Caco-2 (cell line): ENCODE measurements around the gene HMCN2. TPM values are rescaled to one million over a fixed set of nuclear protein-coding genes. Genes with fewer than 3 reads are reported as not detected.

Experiments
- BruUV-seq: library from RNA; stranded (reverse); fragments of 400-500 nt; replicated peaks from 2 replicates; lab custom pipeline; 2021; lab: Mats Ljungman, UMichigan
- CTCF ChIA-PET: fragments of 300-600 bp; sonication (Branson Sonifier 250); formaldehyde crosslinking; loops from one replicate; lab custom pipeline; 2022; ENCODE audit warnings: antibody characterized with exemption; lab: Charles Lee
- POLR2A ChIA-PET: fragments of 300-600 bp; sonication (Branson Sonifier 250); formaldehyde crosslinking; loops from one replicate; lab custom pipeline; 2022; ENCODE audit warnings: antibody characterized with exemption; lab: Charles Lee
- DNase-seq, 2 experiments: peaks; one replicate each; pipeline versions ENCODE4 v3.0.0 to v3.0.0-alpha.2; 2020 to 2022
- H3K27me3 ChIP-seq: replicated peaks from 2 replicates; pipeline ENCODE4 v1.6.0; 2011; ENCODE audit warnings: low read length; ENCODE audit not compliant: control insufficient read depth, insufficient read depth
- H3K36me3 ChIP-seq: 2 replicates; pipeline ENCODE4 v1.5.1; 2011; ENCODE audit warnings: low read length; ENCODE audit not compliant: control insufficient read depth, insufficient read depth
- H3K4me1 ChIP-seq: fragments of 250-450 bp; sonication (Bioruptor Pico); 2 replicates; pipeline ENCODE4 v1.5.1; 2020; ENCODE audit warnings: mild to moderate bottlenecking
- H3K4me3 ChIP-seq: 2 replicates; pipeline ENCODE4 v1.5.1; 2011; ENCODE audit warnings: low read depth, mild to moderate bottlenecking, control low read depth, low read length
- H3K9me3 ChIP-seq: fragments of 250-450 bp; sonication (Bioruptor Pico); 2 replicates; pipeline ENCODE4 v1.5.1; 2020; ENCODE audit warnings: mild to moderate bottlenecking, moderate library complexity
- H3K27ac Mint-ChIP-seq: one replicate; pipeline ENCODE4 v1.8.0; 2022; ENCODE audit warnings: mixed read lengths; ENCODE audit not compliant: unreplicated experiment
- H3K27me3 Mint-ChIP-seq: one replicate; pipeline ENCODE4 v1.8.0; 2022; ENCODE audit warnings: mixed read lengths; ENCODE audit not compliant: insufficient read depth, unreplicated experiment
- H3K36me3 Mint-ChIP-seq: one replicate; pipeline ENCODE4 v1.8.0; 2022; ENCODE audit warnings: mild to moderate bottlenecking, mixed read lengths; ENCODE audit not compliant: insufficient read depth, unreplicated experiment
- H3K4me1 Mint-ChIP-seq: one replicate; pipeline ENCODE4 v1.8.0; 2022; ENCODE audit warnings: low read depth, mixed read lengths; ENCODE audit not compliant: unreplicated experiment
- H3K4me3 Mint-ChIP-seq: one replicate; pipeline ENCODE4 v1.8.0; 2022; ENCODE audit warnings: mild to moderate bottlenecking, moderate library complexity, mixed read lengths; ENCODE audit not compliant: unreplicated experiment
- H3K9me3 Mint-ChIP-seq: one replicate; pipeline ENCODE4 v1.8.0; 2022; ENCODE audit warnings: mixed read lengths; ENCODE audit not compliant: unreplicated experiment
- intact Hi-C: fragments of 100-400 bp; cut with micrococcal nuclease; formaldehyde crosslinking; loops from one replicate; pipeline ENCODE4 v1.10.0; 2022; ENCODE audit not compliant: unreplicated experiment
- total RNA-seq: library from RNA; stranded (reverse); gene quantifications from 2 replicates; pipeline ENCODE4 v1.2.3, GENCODE V29; 2022
- TF ChIP-seq, protein P1 (sequence below), 2 experiments: fragments of 200-600 bp in 1 of 2; IDR thresholded peaks; 1 replicate in 1 of 2; 2 replicates in 1 of 2; pipeline versions ENCODE4 v1.5.1 to v1.8.0; 2011 to 2022; ENCODE audit warnings: antibody characterized with exemption in 1 of 2, control low read depth in 1 of 2, inconsistent platforms in 1 of 2, low read depth in 1 of 2, low read length in 1 of 2, mild to moderate bottlenecking in 1 of 2, moderate library complexity in 1 of 2; ENCODE audit not compliant: insufficient read depth in 1 of 2, severe bottlenecking in 1 of 2, unreplicated experiment in 1 of 2

The HMCN2 gene
- total RNA-seq, 1 experiment from 2014 or later: 0.41 TPM

DNA sequence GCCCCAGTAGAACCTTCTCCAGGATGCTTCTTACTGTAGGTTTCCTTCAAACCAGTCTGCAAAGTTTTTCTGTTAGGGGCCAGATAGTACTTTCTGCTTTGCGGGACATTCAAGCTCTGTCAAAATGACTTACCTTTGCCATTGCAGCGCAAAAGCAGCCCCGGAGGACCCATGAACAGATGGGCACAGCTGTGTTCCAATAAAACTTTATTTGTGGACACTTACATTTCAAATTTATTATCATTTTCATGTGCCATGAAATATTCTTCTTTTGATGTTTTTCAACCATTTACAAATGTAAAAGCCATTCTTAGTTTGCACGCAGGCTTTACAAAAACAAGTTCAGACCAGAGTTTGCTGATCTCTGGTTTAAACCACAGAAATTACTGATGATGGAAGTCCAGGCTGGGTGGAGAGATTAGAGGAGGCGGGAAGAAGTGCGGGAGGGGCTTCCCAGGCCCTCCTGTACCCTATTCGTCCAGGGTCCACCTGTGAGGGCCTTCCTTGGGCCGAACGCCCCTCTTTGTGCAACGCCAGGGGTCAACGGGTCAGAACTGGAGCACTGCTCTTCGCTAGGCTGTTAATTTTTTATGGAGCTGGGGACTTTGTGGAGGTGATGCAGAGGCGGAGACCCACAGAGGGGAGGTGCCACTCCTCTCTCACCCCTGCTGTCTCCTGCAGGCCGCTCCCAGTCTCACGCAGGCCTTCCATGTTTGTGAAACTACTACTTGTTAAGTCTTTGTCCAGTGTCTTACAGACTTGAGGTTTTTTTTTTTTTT is 171.6 kb downstream of the HMCN2 start:
- Mint-ChIP-seq H3K27me3 (no peaks in the 10 kb centered on the region), H3K9me3 (peaks cover 10% of the 10 kb centered on the region), H3K36me3 (no peaks in the 10 kb centered on the region), H3K27ac (no peak overlapping the region), H3K4me3 (no peak overlapping the region), H3K4me1 (no peaks in the 10 kb centered on the region)
- no peaks in the 10 kb centered on the region for H3K36me3 ChIP-seq
- peak in 1 of 2 experiments; percentile 41 for DNase-seq
- CTCF ChIA-PET: interaction anchor here (0.6 kb wide), 1 partner anchor 386 kb away, joined by 4 read pairs; no protein-coding TSS in a partner anchor
- peaks cover 13% of the 10 kb centered on the region for H3K4me1 ChIP-seq
- no TSS peak for BruUV-seq
- intact Hi-C loops: no loop called here
- POLR2A ChIA-PET: interaction anchor here (1.8 kb wide), 1 partner anchor 10 kb away, joined by 4 read pairs; no protein-coding TSS in a partner anchor
- H3K4me3 ChIP-seq: no peak overlapping the region
- peaks cover 5% of the 10 kb centered on the region for H3K9me3 ChIP-seq
- TF ChIP-seq, protein P1, sequence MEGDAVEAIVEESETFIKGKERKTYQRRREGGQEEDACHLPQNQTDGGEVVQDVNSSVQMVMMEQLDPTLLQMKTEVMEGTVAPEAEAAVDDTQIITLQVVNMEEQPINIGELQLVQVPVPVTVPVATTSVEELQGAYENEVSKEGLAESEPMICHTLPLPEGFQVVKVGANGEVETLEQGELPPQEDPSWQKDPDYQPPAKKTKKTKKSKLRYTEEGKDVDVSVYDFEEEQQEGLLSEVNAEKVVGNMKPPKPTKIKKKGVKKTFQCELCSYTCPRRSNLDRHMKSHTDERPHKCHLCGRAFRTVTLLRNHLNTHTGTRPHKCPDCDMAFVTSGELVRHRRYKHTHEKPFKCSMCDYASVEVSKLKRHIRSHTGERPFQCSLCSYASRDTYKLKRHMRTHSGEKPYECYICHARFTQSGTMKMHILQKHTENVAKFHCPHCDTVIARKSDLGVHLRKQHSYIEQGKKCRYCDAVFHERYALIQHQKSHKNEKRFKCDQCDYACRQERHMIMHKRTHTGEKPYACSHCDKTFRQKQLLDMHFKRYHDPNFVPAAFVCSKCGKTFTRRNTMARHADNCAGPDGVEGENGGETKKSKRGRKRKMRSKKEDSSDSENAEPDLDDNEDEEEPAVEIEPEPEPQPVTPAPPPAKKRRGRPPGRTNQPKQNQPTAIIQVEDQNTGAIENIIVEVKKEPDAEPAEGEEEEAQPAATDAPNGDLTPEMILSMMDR (IDR thresholded peaks at IDR 0.05; ENCODE audit: insufficient read depth in 1 of 2, low read depth in 1 of 2, low read length in 1 of 2, severe bottlenecking in 1 of 2, unreplicated experiment in 1 of 2): no peak
- no peaks in the 10 kb centered on the region for H3K27me3 ChIP-seq

DNA sequence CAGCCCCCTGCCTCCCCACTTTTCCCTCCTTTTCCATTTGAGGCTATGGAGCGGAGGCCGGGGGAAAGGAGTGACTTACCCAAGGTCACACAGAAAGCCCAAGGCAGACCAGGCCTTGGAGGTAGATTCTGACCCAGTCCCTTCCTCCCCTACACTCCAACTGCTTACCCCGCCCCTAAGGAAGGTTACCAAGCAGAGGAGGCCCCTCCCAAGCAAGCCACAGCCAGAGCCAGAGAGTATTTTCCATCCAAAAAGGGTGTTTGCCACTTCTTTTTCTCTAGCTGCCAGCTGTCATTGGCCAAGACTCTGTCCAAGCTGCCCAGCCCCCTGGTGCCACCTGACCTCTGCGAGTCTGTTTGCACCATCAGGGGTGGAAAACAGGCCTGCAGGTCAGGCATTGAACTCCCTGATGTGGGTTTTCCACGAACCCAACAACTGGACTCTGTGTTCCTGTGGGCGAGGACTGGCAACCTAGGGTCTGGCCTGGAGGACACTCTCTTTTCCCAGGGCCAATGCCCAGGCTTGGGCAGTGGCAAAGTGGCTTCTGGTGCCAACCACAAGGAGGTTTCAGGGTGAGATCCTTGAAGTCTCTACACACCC is 172.9 kb downstream of the HMCN2 start:
- no peak for DNase-seq
- intact Hi-C loops: no loop called here
- peaks cover 7% of the 10 kb centered on the region; the same call in 1 of the 2 replicates for H3K4me1 ChIP-seq
- Mint-ChIP-seq H3K27me3 (no peaks in the 10 kb centered on the region), H3K4me1 (no peaks in the 10 kb centered on the region), H3K4me3 (no peak overlapping the region), H3K9me3 (peaks cover 13% of the 10 kb centered on the region), H3K27ac (no peak overlapping the region), H3K36me3 (no peaks in the 10 kb centered on the region)
- CTCF ChIA-PET: no interaction called here
- H3K9me3 ChIP-seq: peaks cover 5% of the 10 kb centered on the region
- POLR2A ChIA-PET: no interaction called here
- no peaks in the 10 kb centered on the region for H3K27me3 ChIP-seq
- TF ChIP-seq, protein P1 (IDR thresholded peaks at IDR 0.05; ENCODE audit: insufficient read depth in 1 of 2, low read depth in 1 of 2, low read length in 1 of 2, severe bottlenecking in 1 of 2, unreplicated experiment in 1 of 2): no peak
- no peaks in the 10 kb centered on the region for H3K36me3 ChIP-seq
- BruUV-seq: no TSS peak
- no peak overlapping the region for H3K4me3 ChIP-seq

DNA sequence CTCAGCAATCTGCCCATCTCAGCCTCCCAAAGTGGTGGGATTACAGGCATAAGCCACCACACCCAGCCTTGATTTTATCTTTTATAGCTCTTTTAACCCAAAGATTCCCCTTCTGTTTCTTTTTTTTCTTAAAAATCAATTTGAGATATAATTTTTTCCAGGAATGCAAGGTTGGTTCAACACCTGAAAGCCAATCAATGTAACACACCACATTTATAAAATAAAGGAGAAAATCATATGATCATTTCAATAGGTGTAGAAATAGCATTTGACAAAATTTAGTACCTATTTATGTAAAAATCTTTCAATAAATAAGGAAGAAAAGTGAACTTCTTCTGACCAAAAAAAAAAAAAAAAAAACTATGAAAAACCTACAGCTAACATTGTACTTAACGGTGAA is 175.5 kb downstream of the HMCN2 start:
- Histone ChIP-seq H3K27me3 (no peaks in the 10 kb centered on the region), H3K4me3 (no peak overlapping the region), H3K9me3 (peaks cover 5% of the 10 kb centered on the region), H3K4me1 (peaks cover 8% of the 10 kb centered on the region; the same call in 1 of the 2 replicates), H3K36me3 (no peaks in the 10 kb centered on the region)
- TF ChIP-seq, protein P1 (IDR thresholded peaks at IDR 0.05; ENCODE audit: insufficient read depth in 1 of 2, low read depth in 1 of 2, low read length in 1 of 2, severe bottlenecking in 1 of 2, unreplicated experiment in 1 of 2): no peak
- Mint-ChIP-seq H3K27ac (no peak overlapping the region), H3K27me3 (no peaks in the 10 kb centered on the region), H3K4me3 (no peak overlapping the region), H3K36me3 (no peaks in the 10 kb centered on the region), H3K9me3 (peaks cover 13% of the 10 kb centered on the region), H3K4me1 (peaks cover 5% of the 10 kb centered on the region)
- ChIA-PET POLR2A (no interaction called here), CTCF (interaction anchor here (0.6 kb wide), 1 partner anchor 407 kb away, joined by 3 read pairs; no protein-coding TSS in a partner anchor)
- BruUV-seq: no TSS peak
- intact Hi-C loops: no loop called here
- no peak for DNase-seq
